Osteocyte (in vitro differentiated cells): ENCODE data around the gene CENPVL3. TPM values are rescaled to one million over a fixed set of nuclear protein-coding genes. Genes with fewer than 3 reads are reported as not detected.

Experiments used
- DNase-seq: peaks from one replicate; pipeline ENCODE4 v3.0.0; 2021; ENCODE audit warnings: mixed read lengths; ENCODE audit not compliant: unreplicated experiment; ENCODE audit errors: extremely low spot score
- H3K27ac Mint-ChIP-seq: one replicate; pipeline ENCODE4 v1.8.0; 2021; ENCODE audit warnings: mild to moderate bottlenecking, mixed read lengths; ENCODE audit not compliant: unreplicated experiment
- H3K27me3 Mint-ChIP-seq: one replicate; pipeline ENCODE4 v1.8.0; 2021; ENCODE audit warnings: mixed read lengths; ENCODE audit not compliant: unreplicated experiment
- H3K36me3 Mint-ChIP-seq: one replicate; pipeline ENCODE4 v1.8.0; 2021; ENCODE audit warnings: mixed read lengths; ENCODE audit not compliant: unreplicated experiment
- H3K4me1 Mint-ChIP-seq: one replicate; pipeline ENCODE4 v1.8.0; 2021; ENCODE audit warnings: mixed read lengths; ENCODE audit not compliant: unreplicated experiment
- H3K4me3 Mint-ChIP-seq: one replicate; pipeline ENCODE4 v1.8.0; 2021; ENCODE audit warnings: mild to moderate bottlenecking, moderate library complexity, mixed read lengths; ENCODE audit not compliant: unreplicated experiment
- H3K9me3 Mint-ChIP-seq: one replicate; pipeline ENCODE4 v1.8.0; 2021; ENCODE audit warnings: mixed read lengths; ENCODE audit not compliant: unreplicated experiment
- total RNA-seq: library from RNA; stranded (reverse); gene quantifications from 2 replicates; pipeline ENCODE4 v1.2.1, GENCODE V29; 2021
- TF ChIP-seq, protein P1 (sequence below): fragments of 200-600 bp; sonication (generic); IDR thresholded peaks from 2 replicates; pipeline ENCODE4 v1.5.0; 2021; ENCODE audit warnings: antibody characterized with exemption, mild to moderate bottlenecking, moderate library complexity

The CENPVL3 gene
- total RNA-seq, 1 donor from 2014 or later: not detected

- Mint-ChIP-seq H3K9me3 (peaks cover 4% of the 10 kb centered on the region), H3K36me3 (no peaks in the 10 kb centered on the region), H3K27me3 (peaks cover 36% of the 10 kb centered on the region), H3K4me1 (no peaks in the 10 kb centered on the region), H3K27ac (no peak overlapping the region), H3K4me3 (no peak overlapping the region)
- no peak for DNase-seq
- TF ChIP-seq, protein P1, sequence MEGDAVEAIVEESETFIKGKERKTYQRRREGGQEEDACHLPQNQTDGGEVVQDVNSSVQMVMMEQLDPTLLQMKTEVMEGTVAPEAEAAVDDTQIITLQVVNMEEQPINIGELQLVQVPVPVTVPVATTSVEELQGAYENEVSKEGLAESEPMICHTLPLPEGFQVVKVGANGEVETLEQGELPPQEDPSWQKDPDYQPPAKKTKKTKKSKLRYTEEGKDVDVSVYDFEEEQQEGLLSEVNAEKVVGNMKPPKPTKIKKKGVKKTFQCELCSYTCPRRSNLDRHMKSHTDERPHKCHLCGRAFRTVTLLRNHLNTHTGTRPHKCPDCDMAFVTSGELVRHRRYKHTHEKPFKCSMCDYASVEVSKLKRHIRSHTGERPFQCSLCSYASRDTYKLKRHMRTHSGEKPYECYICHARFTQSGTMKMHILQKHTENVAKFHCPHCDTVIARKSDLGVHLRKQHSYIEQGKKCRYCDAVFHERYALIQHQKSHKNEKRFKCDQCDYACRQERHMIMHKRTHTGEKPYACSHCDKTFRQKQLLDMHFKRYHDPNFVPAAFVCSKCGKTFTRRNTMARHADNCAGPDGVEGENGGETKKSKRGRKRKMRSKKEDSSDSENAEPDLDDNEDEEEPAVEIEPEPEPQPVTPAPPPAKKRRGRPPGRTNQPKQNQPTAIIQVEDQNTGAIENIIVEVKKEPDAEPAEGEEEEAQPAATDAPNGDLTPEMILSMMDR: peak; percentile 56
These were observed 4.2 kb downstream of the CENPVL3 start for GRCh38 chrX:51614353-51615012.

- no peak for DNase-seq
- H3K27ac Mint-ChIP-seq: no peak overlapping the region
- H3K9me3 Mint-ChIP-seq: no peaks in the 10 kb centered on the region
- H3K27me3 Mint-ChIP-seq: peaks cover 10% of the 10 kb centered on the region
- TF ChIP-seq, protein P1: no peak
- H3K4me1 Mint-ChIP-seq: no peaks in the 10 kb centered on the region
- H3K36me3 Mint-ChIP-seq: no peaks in the 10 kb centered on the region
- H3K4me3 Mint-ChIP-seq: no peak overlapping the region
These were observed 9.9 kb downstream of the CENPVL3 start for GRCh38 chrX:51608766-51609165.

GRCh38 chrX:51608126-51608525 is 10.6 kb downstream of the CENPVL3 start:
- Mint-ChIP-seq H3K27ac (no peak overlapping the region), H3K4me3 (no peak overlapping the region), H3K36me3 (no peaks in the 10 kb centered on the region), H3K9me3 (no peaks in the 10 kb centered on the region), H3K27me3 (peaks cover 10% of the 10 kb centered on the region), H3K4me1 (no peaks in the 10 kb centered on the region)
- TF ChIP-seq, protein P1: no peak
- DNase-seq: no peak

GRCh38 chrX:51606446-51606845 is 12.3 kb downstream of the CENPVL3 start:
- Mint-ChIP-seq H3K9me3 (no peaks in the 10 kb centered on the region), H3K36me3 (no peaks in the 10 kb centered on the region), H3K4me1 (no peaks in the 10 kb centered on the region), H3K4me3 (no peak overlapping the region), H3K27me3 (peaks cover 4% of the 10 kb centered on the region), H3K27ac (no peak overlapping the region)
- TF ChIP-seq, protein P1: no peak
- DNase-seq: no peak

DNA sequence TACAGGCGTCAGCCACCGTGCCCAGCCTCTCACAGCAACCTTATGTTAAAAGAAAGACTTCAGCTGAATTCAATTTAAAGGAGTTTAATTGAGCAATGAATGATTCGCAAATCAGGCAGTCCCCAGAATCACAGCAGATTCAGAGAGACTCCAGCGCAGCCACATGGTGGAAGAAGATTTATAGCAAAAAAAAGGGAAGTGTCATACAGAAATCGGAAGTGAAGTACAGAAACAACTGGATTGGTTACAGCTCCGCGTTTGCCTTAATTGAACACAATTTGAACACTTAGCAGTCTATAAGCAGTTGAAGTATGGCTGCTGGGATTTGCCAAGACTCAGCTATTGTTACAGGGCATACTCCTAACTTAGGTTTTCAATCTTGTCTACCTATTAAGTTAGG is 19.8 kb downstream of the CENPVL3 start:
- Mint-ChIP-seq H3K9me3 (peaks cover 1% of the 10 kb centered on the region), H3K27ac (no peak overlapping the region), H3K4me1 (no peaks in the 10 kb centered on the region), H3K27me3 (no peaks in the 10 kb centered on the region), H3K36me3 (no peaks in the 10 kb centered on the region), H3K4me3 (no peak overlapping the region)
- TF ChIP-seq, protein P1: no peak
- DNase-seq: no peak
